GM12872 (cell line): Measurements from ENCODE around the gene USP22.
A peak's percentile ranks its signal among the peaks of the same experiment; 100 is the strongest.

Source experiments
- CTCF ChIP-seq: IDR thresholded peaks from 3 replicates; pipeline ENCODE4 v1.5.1; 2011; ENCODE audit warnings: low read depth, mild to moderate bottlenecking, low read length, moderate library complexity; ENCODE audit not compliant: insufficient read depth

Gene USP22

DNA sequence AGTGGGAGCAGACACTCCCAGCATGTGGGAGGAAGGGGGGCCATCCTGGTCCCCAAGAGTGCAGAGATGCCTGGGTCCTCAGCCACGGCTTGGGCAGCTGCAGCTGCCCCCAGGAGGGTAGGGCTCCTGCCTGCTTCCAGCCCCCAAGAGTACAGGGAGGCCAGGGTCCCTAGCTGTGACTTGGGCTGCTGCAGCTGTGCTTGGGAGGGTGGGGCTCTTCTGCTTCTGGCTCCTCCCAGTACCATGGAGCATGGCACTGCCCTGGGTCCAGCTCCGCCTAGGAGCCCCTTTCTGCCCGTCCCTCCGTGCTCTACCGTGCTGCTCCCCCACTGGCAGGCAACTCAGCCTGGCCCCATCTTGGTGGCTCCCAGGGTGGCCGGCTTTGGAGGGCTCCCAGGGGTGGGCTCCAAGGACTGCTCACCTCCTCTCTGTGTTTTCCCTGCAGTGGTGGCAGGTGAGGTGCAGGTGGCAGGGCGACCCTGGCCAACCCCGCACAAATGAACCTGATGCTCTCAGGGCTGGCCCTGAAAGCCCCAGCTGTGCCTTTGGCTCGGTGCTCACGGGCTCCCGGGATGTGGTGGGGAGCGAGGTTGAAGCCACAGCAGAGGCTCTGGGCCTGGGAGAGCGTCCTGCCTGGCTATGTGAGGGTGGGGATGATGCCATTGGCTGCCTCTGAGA lies 18.5 kb upstream of the USP22 start:
- TF ChIP-seq CTCF, result no peak

DNA sequence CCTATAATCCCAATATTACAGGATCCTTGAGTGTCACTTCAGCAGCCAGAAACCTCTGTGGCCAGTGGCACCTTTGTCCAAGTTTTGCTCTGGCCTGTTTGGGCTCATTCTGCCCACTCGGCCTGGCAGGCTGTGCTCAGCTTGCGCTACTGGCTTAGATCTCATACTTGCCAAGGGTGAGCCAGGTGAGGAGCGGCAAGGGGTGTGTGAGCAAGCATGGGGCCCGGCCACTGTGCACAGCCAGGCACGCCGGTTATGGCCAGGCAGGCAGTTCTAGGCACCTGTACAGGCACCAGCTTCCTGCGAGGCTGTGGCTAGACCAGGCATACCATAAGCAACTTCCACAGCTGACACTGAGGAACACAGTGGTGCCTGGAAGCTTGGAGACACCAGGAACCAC lies 16.9 kb upstream of the USP22 start:
- TF ChIP-seq CTCF, result no peak

DNA sequence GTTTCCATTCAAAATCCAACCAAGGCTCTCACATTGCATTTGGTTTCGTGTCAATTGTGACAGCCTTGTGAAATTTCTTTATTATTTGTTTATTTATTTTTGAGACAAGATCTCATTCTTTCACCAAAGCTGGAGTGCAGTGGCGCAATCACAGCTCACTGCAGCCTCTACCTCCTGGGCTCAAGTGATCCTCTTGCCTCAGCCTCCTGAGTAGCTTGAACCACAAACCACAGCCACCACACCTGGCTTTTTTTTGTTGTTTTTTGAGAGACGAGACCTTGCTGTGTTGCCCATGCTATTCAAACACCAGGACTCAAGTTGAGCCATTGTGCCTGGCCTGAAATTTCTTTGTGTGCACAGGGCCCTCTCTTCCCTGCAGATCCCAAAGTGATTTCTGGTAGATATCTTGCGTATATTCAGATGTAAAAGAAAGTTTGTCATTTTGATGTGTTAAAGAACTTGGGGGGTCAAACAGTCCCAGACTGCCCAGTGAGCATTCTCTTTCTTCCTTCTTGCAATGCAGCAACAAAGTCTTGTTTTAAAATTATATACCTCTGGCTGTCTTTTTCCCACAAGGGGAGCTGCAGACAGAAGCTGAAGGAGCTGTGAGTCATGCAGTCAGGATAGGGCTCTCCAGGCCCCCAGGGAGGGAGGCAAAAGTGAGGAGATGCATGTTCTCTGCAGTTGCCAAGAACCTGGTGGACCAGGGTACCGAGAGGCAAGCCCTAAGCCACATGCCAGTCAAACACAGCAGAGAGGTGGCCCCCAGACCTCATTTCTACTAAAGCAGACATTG lies 15.5 kb upstream of the USP22 start:
- no peak for TF ChIP-seq CTCF

DNA sequence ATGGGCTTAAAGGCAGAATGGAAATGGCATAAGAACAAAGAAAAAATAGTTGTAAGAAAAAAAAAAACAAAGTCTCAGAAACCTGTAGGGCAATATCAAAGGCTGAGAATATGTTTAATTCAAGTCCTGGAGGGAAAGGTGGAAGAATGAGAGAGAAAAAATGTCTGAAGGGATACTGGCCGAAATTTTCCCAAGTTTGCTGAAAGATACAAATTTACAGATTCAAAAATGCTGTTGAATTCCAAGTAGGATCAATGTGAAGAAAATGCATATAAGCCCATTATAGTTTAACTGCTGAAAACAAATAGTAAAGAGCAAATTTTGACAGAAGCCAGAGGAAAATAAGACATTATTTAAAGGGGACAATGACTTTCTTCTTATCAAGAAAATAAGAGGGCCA lies 6.6 kb upstream of the USP22 start:
- no peak for TF ChIP-seq CTCF

- TF ChIP-seq CTCF, result no peak
Measured at GRCh38 chr17:21046216-21046615, 3.4 kb upstream of the USP22 start.

GRCh38 chr17:21044971-21045370 lies 2.2 kb upstream of the USP22 start:
- no peak for TF ChIP-seq CTCF

- peak; percentile 84 for TF ChIP-seq CTCF
Measured at GRCh38 chr17:21043296-21044232, 753 bp upstream of the USP22 start.
